ENCODE data around the gene UAP1. TPM values are rescaled to one million over a fixed set of nuclear protein-coding genes. Genes with fewer than 3 reads are reported as not detected.
"Not testable (repeated sequence)": the region's sequence is repeated elsewhere in the genome, so short reads cannot be mapped to it uniquely, and the experiment has no call there.

The UAP1 gene
- total RNA-seq, 1 donor from 2014 or later, result 30.4 TPM

DNA sequence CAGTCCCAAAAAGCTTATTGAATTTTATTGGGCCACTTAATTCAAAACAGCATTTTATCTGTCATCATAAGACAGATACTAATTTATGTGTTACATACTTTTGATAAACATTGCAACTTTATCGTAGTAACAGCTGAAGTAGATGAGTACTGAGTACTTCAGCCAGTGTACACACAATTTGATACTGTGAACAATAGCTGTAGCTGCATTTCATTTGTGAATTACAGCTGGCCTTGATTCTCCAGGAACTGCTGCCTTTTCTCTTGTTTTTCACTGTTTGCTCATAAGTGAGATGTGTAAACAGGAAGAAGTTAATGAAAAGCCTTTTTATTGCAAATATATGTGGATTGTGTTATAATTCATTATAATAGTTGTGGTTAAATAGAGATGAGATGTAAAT lies 10.2 kb downstream of the UAP1 start:
- no peak overlapping the region for H3K27ac Mint-ChIP-seq
- TF ChIP-seq, protein P1, sequence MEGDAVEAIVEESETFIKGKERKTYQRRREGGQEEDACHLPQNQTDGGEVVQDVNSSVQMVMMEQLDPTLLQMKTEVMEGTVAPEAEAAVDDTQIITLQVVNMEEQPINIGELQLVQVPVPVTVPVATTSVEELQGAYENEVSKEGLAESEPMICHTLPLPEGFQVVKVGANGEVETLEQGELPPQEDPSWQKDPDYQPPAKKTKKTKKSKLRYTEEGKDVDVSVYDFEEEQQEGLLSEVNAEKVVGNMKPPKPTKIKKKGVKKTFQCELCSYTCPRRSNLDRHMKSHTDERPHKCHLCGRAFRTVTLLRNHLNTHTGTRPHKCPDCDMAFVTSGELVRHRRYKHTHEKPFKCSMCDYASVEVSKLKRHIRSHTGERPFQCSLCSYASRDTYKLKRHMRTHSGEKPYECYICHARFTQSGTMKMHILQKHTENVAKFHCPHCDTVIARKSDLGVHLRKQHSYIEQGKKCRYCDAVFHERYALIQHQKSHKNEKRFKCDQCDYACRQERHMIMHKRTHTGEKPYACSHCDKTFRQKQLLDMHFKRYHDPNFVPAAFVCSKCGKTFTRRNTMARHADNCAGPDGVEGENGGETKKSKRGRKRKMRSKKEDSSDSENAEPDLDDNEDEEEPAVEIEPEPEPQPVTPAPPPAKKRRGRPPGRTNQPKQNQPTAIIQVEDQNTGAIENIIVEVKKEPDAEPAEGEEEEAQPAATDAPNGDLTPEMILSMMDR (IDR thresholded peaks at IDR 0.05; ENCODE audit: unreplicated experiment), result no peak

DNA sequence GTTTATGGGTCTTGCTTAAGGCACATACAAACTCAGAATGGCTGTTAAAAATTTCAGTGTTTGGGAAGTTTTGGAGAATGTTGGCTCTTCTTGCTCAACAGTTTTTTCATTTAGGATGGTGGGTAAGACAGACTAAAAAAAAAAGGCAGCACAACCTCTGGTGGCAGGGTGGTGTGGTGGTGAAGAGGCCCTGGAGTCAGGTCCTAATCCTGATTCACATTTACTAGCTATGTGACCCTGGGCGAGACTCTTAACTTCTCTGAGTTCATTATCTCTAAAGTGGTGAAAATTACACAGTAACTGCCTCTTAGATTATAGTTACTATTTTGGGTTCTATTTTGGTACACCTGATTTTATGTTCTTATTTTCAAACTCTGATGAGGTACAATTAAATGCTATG lies 11.6 kb downstream of the UAP1 start:
- Mint-ChIP-seq H3K27me3 (ENCODE audit: low read depth) (no peaks in the 10 kb centered on the region), H3K36me3 (peaks cover 12% of the 10 kb centered on the region), H3K9me3 (no peaks in the 10 kb centered on the region), H3K4me3 (no peak overlapping the region), H3K27ac (no peak overlapping the region), H3K4me1 (no peaks in the 10 kb centered on the region)
- no peak for DNase-seq (ENCODE audit: low spot score in 2 of 2, unreplicated experiment in 2 of 2)
- TF ChIP-seq, protein P1 (IDR thresholded peaks at IDR 0.05; ENCODE audit: unreplicated experiment), result no peak

More for the DNA sequence above, 10.2 kb downstream of the UAP1 start:
- Mint-ChIP-seq H3K27me3 (ENCODE audit: low read depth) (no peaks in the 10 kb centered on the region), H3K4me3 (no peak overlapping the region), H3K9me3 (no peaks in the 10 kb centered on the region), H3K36me3 (peaks cover 14% of the 10 kb centered on the region), H3K4me1 (no peaks in the 10 kb centered on the region)
- DNase-seq (ENCODE audit: low spot score in 2 of 2, unreplicated experiment in 2 of 2), result no peak

DNA sequence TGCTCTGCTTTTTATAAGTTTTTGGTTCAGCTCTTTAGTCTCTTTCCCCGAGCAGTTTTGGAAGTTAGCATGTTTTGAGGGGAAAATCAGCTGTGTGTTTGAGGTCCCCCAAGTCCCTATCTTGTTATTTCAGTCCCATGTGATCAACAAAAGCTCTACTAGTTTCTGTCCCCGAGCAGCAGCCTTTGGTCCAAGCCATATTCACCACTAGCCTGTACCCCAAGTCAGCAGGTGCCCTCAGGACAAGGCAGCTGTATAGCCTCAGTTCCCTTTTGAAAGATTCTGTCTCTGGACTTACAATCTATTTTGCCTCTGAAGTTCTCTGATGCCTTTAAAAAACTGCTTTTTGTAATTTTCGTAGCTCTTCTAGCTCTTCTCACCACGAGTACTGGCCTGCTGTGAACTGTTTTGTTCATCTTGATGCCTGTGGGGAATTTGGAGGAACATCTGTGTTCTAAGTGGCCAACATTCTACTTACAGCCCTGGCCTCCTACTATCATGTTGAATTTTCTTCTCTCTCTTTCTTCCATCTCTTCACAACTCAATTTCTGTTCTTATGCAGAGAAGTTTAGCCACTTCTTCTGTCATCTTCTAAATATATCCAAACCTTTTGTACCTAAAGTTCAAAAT lies 16.7 kb downstream of the UAP1 start:
- no peaks in the 10 kb centered on the region for H3K27me3 Mint-ChIP-seq (ENCODE audit: low read depth)
- H3K4me3 Mint-ChIP-seq, result no peak overlapping the region
- TF ChIP-seq, protein P1 (IDR thresholded peaks at IDR 0.05; ENCODE audit: unreplicated experiment), result no peak
- no peak overlapping the region for H3K27ac Mint-ChIP-seq
- DNase-seq (ENCODE audit: low spot score in 2 of 2, unreplicated experiment in 2 of 2), result no peak
- H3K4me1 Mint-ChIP-seq, result no peaks in the 10 kb centered on the region
- H3K36me3 Mint-ChIP-seq, result peaks cover 25% of the 10 kb centered on the region
- H3K9me3 Mint-ChIP-seq, result no peaks in the 10 kb centered on the region

DNA sequence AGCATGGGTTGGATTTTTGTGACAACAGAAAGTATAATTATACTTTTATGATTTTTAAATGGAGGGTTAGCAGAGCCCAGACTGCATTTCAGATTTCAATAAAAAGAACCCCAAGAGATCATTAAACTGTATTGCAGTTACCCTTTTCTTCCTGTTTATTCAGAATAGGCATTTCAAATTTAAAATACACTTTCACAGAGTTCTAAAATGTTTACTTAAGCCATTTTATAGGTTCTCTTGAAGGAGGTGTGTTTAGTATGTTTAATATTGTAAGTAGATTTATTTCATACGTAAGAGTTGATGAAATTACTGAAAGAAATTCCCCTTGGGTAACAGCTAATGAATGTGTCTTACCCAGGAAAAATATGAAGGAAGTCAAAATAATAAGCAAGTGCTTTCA lies 17.4 kb downstream of the UAP1 start:
- DNase-seq (ENCODE audit: low spot score in 2 of 2, unreplicated experiment in 2 of 2), result no peak
- TF ChIP-seq, protein P1 (IDR thresholded peaks at IDR 0.05; ENCODE audit: unreplicated experiment), result no peak
- Mint-ChIP-seq H3K4me1 (no peaks in the 10 kb centered on the region), H3K27ac (no peak overlapping the region), H3K36me3 (peaks cover 25% of the 10 kb centered on the region), H3K27me3 (ENCODE audit: low read depth) (no peaks in the 10 kb centered on the region), H3K9me3 (no peaks in the 10 kb centered on the region), H3K4me3 (no peak overlapping the region)

DNA sequence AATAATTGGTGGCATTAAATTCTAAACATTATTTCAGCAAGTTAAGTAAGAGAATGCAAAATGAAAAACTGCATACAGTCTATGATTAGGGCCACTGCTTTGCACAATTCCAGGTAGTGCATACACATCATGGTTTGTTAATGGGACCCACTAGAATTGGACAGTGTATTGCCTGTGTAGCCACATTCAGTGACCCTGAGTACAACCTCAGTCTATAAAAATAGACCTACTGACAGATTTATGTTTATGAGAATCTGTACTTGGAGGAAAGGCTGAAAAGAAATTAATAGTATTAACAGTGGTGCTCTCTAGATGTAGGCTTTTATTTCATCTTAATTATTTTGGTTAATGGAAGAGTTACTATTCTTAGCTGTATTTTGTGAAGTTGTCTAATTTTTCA lies 18.8 kb downstream of the UAP1 start:
- no peaks in the 10 kb centered on the region for H3K4me1 Mint-ChIP-seq
- H3K27ac Mint-ChIP-seq, result no peak overlapping the region
- DNase-seq (ENCODE audit: low spot score in 2 of 2, unreplicated experiment in 2 of 2), result no peak
- peaks cover 25% of the 10 kb centered on the region for H3K36me3 Mint-ChIP-seq
- TF ChIP-seq, protein P1 (IDR thresholded peaks at IDR 0.05; ENCODE audit: unreplicated experiment), result no peak
- no peaks in the 10 kb centered on the region for H3K27me3 Mint-ChIP-seq (ENCODE audit: low read depth)
- no peaks in the 10 kb centered on the region for H3K9me3 Mint-ChIP-seq
- no peak overlapping the region for H3K4me3 Mint-ChIP-seq

DNA sequence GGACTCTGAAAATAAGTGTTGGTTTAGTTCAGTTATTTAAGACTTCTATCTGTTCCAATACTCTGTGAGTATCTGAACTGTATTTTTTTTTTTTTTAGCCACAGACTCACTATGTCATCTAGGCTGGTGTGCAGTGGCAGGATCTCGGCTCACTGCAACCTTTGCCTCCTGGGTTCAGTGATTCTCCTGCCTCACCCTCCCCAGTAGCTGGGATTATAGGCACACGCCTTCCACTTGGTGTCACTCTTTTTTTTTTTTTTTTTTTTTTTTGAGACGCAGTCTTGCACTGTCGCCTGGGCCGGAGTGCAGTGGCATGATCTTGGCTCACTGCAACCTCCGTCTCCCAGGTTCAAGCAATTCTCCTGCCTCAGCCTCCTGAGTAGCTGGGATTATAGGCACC lies 21.4 kb downstream of the UAP1 start:
- not testable (repeated sequence) for H3K4me3 Mint-ChIP-seq; H3K27ac Mint-ChIP-seq; H3K27me3 Mint-ChIP-seq (ENCODE audit: low read depth)

DNA sequence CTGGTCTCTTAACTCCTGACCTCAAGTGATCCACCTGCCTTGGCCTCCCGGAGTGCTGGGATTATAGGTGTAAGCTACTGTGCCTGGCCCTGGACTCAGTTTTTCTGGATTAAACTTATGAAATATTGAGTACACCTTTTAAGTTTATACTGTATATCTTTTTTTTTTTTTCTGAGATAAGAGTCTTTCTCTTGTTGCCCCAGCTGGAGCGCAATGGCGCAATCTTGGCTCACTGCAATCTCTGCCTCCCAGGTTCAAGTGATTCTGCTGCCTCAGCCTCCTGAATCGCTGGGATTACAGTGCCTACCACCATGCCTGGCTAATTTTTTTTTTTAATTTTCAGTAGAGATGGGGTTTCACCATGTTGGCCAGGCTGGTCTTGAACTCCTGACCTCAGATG lies 23.6 kb downstream of the UAP1 start:
- H3K4me1 Mint-ChIP-seq, result not testable (repeated sequence)

More for the DNA sequence above, 21.4 kb downstream of the UAP1 start:
- not testable (repeated sequence) for DNase-seq (ENCODE audit: low spot score in 2 of 2, unreplicated experiment in 2 of 2); H3K9me3 Mint-ChIP-seq; H3K4me1 Mint-ChIP-seq
- peaks cover 23% of the 10 kb centered on the region for H3K36me3 Mint-ChIP-seq

More for the DNA sequence above, 23.6 kb downstream of the UAP1 start:
- H3K9me3 Mint-ChIP-seq; DNase-seq (ENCODE audit: low spot score in 2 of 2, unreplicated experiment in 2 of 2); H3K4me3 Mint-ChIP-seq; H3K27ac Mint-ChIP-seq; H3K27me3 Mint-ChIP-seq (ENCODE audit: low read depth): not testable (repeated sequence)
- H3K36me3 Mint-ChIP-seq, result peaks cover 24% of the 10 kb centered on the region
